ENCODE measurements around the gene PLPPR3.

The PLPPR3 gene

GRCh38 chr19:812747-813218, 9.0 kb downstream of the PLPPR3 start (continued):
- no peak for TF ChIP-seq TSHZ2 (CRISPR knock-in tag; IDR thresholded peaks at IDR 0.05)
- TF ChIP-seq CSRNP3 (CRISPR knock-in tag; IDR thresholded peaks at IDR 0.05) = no peak

- TF ChIP-seq ZNF70 (CRISPR knock-in tag; IDR thresholded peaks at IDR 0.05) = no peak
- no peak for TF ChIP-seq CSDC2 (CRISPR knock-in tag; IDR thresholded peaks at IDR 0.05)
- TF ChIP-seq OSR1 (CRISPR knock-in tag; IDR thresholded peaks at IDR 0.05) = no peak
- TF ChIP-seq ESRRG (CRISPR knock-in tag; IDR thresholded peaks at IDR 0.05) = no peak
- no peak for TF ChIP-seq PATZ1 (CRISPR knock-in tag; IDR thresholded peaks at IDR 0.05; ENCODE audit: borderline replicate concordance)
- no peak for TF ChIP-seq ZNF565 (CRISPR knock-in tag; conservative IDR thresholded peaks at IDR 0.05; ENCODE audit: low read depth)
- no peak for TF ChIP-seq ZFP30 (CRISPR knock-in tag; IDR thresholded peaks at IDR 0.05)
- TF ChIP-seq TSHZ2 (CRISPR knock-in tag; IDR thresholded peaks at IDR 0.05) = no peak
- TF ChIP-seq RARB (CRISPR knock-in tag; IDR thresholded peaks at IDR 0.05) = no peak
- TF ChIP-seq ZNF8 (CRISPR knock-in tag; IDR thresholded peaks at IDR 0.05) = no peak
- TF ChIP-seq CREB5 (CRISPR knock-in tag; IDR thresholded peaks at IDR 0.05; ENCODE audit: low read depth) = no peak
- no peak for TF ChIP-seq ZFP3 (CRISPR knock-in tag; IDR thresholded peaks at IDR 0.05)
- TF ChIP-seq POU6F1 (CRISPR knock-in tag; IDR thresholded peaks at IDR 0.05; ENCODE audit: borderline replicate concordance, low read depth) = no peak
- no peak for TF ChIP-seq GLIS3 (CRISPR knock-in tag; IDR thresholded peaks at IDR 0.05)
- TF ChIP-seq SNAI2 (CRISPR knock-in tag; IDR thresholded peaks at IDR 0.05) = no peak
- no peak for TF ChIP-seq TOX (CRISPR knock-in tag; IDR thresholded peaks at IDR 0.05; ENCODE audit: borderline replicate concordance)
- TF ChIP-seq CSRNP3 (CRISPR knock-in tag; IDR thresholded peaks at IDR 0.05) = no peak
- TF ChIP-seq BACH2 (CRISPR knock-in tag; IDR thresholded peaks at IDR 0.05; ENCODE audit: borderline replicate concordance) = no peak
Observed at GRCh38 chr19:812049-812746, 9.6 kb downstream of the PLPPR3 start.

More at GRCh38 chr19:812049-812746, 9.6 kb downstream of the PLPPR3 start:
- ATAC-seq = no peak

All from SK-N-SH treated with all-trans-retinoic acid at 6 μM for 48 hours (cell line).